ENCODE data around the gene MAPK1. TPM values are rescaled to one million over a fixed set of nuclear protein-coding genes. Genes with fewer than 3 reads are reported as not detected.

MAPK1 gene
- total and polyA plus RNA-seq, 9 of the 15 experiments (the other 6 are each of a cell fraction or from before 2014, with no cell fraction given), result 46.3 to 575 (median 283) TPM

DNA sequence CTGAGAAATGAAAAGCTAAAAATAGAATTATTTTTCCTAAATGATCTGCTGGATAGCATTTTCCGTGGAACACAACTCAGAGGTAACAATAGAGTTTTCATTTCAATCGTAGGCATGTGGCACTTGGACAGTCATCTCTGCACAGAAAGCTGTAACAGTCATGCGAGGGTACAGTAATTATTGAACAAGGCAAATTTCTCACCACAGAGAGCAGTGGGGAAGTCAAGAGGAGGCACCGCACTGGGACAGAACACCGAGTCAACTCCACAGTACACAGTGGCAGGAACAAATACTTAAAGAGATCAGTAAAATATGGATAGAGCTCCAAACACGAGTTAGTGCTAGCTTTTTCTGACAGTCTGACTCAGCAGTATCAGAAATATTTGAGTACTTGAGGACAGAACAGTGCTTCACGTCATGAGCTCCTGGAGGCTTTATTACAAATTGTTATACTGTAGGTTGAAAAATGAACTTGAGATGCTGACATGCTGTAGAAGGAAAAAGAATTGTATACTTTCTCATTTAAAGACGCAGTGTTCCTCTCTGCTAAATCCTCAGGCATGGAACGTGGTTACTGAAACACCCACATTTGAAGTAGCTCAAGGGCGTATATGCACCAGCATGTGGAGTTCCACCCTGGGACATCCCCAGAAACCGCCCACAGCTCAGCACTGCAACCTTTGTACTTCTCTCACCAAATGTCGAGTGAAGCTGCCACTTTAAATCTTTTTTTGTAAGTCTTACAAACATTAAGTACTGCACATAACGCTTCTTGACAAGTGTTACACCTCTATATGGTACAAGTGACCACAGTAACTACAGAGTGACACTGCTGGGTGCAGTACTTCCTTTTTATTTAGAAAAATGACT is 104.5 kb downstream of the MAPK1 start (continued):
- TF ChIP-seq, protein P1, sequence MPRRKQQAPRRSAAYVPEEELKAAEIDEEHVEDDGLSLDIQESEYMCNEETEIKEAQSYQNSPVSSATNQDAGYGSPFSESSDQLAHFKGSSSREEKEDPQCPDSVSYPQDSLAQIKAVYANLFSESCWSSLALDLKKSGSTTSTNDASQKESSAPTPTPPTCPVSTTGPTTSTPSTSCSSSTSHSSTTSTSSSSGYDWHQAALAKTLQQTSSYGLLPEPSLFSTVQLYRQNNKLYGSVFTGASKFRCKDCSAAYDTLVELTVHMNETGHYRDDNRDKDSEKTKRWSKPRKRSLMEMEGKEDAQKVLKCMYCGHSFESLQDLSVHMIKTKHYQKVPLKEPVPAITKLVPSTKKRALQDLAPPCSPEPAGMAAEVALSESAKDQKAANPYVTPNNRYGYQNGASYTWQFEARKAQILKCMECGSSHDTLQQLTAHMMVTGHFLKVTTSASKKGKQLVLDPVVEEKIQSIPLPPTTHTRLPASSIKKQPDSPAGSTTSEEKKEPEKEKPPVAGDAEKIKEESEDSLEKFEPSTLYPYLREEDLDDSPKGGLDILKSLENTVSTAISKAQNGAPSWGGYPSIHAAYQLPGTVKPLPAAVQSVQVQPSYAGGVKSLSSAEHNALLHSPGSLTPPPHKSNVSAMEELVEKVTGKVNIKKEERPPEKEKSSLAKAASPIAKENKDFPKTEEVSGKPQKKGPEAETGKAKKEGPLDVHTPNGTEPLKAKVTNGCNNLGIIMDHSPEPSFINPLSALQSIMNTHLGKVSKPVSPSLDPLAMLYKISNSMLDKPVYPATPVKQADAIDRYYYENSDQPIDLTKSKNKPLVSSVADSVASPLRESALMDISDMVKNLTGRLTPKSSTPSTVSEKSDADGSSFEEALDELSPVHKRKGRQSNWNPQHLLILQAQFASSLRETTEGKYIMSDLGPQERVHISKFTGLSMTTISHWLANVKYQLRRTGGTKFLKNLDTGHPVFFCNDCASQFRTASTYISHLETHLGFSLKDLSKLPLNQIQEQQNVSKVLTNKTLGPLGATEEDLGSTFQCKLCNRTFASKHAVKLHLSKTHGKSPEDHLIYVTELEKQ (CRISPR knock-in tag; IDR thresholded peaks at IDR 0.05), result no peak
- no peak for TF ChIP-seq KLF13 (tag; IDR thresholded peaks at IDR 0.05; ENCODE audit: borderline replicate concordance, low read depth)
- no peak for TF ChIP-seq CBX3 (IDR thresholded peaks at IDR 0.05; ENCODE audit: borderline replicate concordance in 1 of 2, low read length in 2 of 2)
- no peak for TF ChIP-seq RFX7 (CRISPR knock-in tag; IDR thresholded peaks at IDR 0.05)
- TF ChIP-seq MED1 (CRISPR knock-in tag; IDR thresholded peaks at IDR 0.05; ENCODE audit: borderline replicate concordance), result no peak
- TF ChIP-seq, protein P2, sequence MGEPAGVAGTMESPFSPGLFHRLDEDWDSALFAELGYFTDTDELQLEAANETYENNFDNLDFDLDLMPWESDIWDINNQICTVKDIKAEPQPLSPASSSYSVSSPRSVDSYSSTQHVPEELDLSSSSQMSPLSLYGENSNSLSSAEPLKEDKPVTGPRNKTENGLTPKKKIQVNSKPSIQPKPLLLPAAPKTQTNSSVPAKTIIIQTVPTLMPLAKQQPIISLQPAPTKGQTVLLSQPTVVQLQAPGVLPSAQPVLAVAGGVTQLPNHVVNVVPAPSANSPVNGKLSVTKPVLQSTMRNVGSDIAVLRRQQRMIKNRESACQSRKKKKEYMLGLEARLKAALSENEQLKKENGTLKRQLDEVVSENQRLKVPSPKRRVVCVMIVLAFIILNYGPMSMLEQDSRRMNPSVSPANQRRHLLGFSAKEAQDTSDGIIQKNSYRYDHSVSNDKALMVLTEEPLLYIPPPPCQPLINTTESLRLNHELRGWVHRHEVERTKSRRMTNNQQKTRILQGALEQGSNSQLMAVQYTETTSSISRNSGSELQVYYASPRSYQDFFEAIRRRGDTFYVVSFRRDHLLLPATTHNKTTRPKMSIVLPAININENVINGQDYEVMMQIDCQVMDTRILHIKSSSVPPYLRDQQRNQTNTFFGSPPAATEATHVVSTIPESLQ (CRISPR knock-in tag; IDR thresholded peaks at IDR 0.05), result no peak
- no peak for TF ChIP-seq ZKSCAN3 (CRISPR knock-in tag; IDR thresholded peaks at IDR 0.05)
- no peak for TF ChIP-seq SMARCA4 (IDR thresholded peaks at IDR 0.05)
- no peak for TF ChIP-seq MTA3 (IDR thresholded peaks at IDR 0.05; ENCODE audit: borderline replicate concordance)
- no peak for TF ChIP-seq ZNF668 (CRISPR knock-in tag; IDR thresholded peaks at IDR 0.05)
- no peak for TF ChIP-seq KLF16 (IDR thresholded peaks at IDR 0.05)
